NCI-H2171 treated with DMSO at 0.1 percent for 48 hours (cell line): ENCODE results near the gene EHD2.
"Not testable (repeated sequence)": the region's sequence is repeated elsewhere in the genome, so short reads cannot be mapped to it uniquely, and the experiment has no call there.

ENCODE experiments used
- DNase-seq: peaks from one replicate; lab custom pipeline; 2025; lab: John Stamatoyannopoulos, UW

The EHD2 gene

GRCh38 chr19:47768604-47769003, 55.4 kb downstream of the EHD2 start:
- DNase-seq: no peak

- no peak for DNase-seq
These were observed 56.3 kb downstream of the EHD2 start for GRCh38 chr19:47769534-47769933.

DNA sequence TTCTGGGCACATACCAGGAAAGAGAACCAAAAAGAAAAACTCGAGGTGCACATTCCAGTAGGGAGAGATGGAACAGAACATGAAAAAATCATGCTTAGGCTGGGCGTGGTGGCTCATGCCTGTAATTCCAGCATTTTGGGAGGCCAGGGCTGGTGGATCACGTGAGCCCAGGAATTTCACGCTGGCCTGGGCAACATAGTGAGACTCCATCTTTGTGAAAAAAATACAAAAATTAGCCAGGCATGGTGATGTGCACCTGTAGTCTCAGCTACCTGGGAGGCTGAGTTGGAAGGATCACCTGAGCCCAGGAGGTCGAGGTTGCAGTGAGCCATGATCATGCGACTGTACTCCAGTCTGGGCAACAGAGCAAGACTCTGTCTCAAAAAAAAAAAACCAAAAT, 58.1 kb downstream of the EHD2 start:
- not testable (repeated sequence) for DNase-seq

GRCh38 chr19:47776568-47776967, 63.3 kb downstream of the EHD2 start:
- peak; percentile 68 for DNase-seq

DNA sequence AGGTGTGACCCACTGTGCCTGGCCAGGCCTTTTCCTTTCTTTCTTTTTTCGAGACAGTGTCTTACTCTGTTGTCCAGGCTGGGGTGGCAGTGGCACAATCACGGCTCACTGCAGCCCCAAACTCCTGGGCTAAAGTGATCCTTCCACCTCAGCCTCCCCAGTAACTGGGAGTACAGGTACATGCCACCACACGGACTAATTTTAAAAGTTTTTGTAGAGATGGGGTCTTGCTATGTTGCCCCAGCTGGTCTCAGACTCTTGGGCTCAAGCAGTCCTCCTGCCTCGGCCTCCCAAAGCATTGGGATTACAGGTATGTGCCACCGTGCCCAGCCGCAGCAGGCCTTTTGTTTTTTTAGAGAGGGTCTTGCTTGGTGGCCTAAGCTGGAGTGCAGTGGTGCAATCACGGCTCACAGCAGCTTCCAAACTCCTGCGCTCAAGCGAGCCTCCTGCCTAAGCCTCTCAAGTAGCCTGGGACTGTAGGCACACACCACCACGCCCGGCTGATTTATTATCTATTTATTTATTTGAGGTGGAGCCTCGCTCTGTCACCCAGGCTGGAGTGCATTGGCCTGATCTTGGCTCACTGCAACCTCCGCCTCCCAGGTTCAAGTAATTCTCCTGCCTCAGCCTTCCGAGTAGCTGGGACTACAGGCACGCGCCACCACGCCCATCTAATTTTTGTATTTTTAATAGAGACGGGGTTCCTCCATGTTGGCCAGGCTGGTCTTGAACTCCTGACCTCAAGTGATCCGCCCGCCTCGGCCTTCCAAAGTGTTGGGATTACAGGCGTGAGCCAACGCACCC, 64.2 kb downstream of the EHD2 start:
- not testable (repeated sequence) for DNase-seq

DNA sequence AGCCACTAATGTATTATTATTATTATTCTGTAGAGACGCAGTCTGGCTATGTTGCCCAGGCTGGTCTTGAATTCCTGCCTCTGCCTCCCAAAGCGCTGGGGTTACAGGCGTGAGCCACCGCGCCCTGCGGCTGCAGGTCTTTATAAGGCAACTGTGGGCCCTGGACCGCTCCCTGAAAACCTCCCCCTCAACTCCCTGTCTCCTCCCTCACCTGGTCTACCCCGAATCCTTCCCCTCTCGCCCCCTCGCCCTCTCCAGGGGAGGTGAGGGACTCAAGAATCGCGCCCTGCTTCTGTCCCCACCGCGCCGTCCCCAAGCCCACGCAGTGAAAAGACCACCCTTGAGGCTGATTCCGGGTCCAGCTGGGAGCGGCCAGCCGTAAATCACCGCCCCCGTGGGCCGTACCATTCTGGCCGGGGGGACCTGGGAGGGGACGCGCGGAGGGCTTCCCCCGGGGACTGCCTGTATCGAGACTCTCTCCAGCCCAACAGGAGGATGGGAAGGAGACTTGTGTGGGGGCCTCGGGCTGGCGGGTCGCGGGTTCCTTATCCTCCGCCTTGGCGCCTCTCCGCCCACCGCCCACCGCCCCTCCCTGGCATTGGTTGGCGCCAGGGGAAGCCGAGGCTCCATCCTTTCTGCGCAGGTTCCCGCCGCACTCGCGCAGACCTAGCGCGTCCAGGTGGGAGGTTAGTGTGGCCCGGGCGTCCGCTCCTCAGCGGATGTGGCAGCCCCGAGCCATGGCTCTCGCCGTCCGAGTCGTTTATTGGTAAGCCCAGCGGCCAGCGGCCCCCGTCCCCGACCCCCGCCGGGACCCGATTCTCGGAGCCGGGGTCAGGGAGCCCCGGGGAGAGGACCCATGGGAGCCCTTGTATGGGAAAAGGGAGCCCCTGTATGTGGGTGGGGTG, 65.1 kb downstream of the EHD2 start, which contains the start of gene SELENOW:
Gene SELENOW (plus strand): TSS at position 655 of the 905 bp plus-strand sequence. CDS start 83 bp downstream, at position 738.
- DNase-seq: peak; percentile 63

- DNase-seq: no peak
These were observed 65.7 kb downstream of the EHD2 start for GRCh38 chr19:47778954-47779351.

DNA sequence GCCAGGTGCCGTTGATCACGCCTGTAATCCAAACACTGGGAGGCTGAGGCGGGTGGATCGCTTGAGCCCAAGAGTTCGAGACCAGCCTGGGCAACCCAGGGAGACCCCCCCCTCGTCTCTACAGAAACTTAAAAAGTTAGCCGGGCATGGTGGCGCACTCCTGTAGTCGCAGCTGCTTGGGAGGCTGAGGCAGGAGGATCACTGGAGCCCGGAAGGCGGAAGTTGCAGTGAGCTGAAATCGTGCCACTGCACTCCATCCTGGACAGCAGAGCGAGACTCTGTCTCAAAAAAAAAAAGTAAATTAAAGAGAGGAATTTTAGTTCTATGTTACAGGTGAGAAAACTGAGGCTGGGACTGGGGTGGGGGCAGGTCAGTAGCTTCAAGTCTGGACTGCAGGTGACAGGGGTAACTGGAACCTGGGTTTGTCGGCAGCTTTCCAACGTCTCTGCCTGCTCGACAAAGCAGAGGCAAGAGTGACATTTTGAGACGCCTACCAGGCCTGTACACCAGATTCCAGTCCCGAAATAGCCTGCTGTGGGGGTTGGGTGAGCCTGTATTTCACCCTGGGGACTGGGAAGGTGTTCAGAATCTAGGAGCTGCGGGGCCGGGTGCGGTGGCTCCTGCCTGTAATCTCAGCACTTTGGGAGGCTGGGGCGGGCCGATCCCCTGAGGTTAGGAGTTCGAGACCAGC, 66.4 kb downstream of the EHD2 start:
- DNase-seq: no peak

GRCh38 chr19:47780215-47780551, 67.0 kb downstream of the EHD2 start:
- no peak for DNase-seq

GRCh38 chr19:47781590-47782262, 68.5 kb downstream of the EHD2 start:
- no peak for DNase-seq

DNA sequence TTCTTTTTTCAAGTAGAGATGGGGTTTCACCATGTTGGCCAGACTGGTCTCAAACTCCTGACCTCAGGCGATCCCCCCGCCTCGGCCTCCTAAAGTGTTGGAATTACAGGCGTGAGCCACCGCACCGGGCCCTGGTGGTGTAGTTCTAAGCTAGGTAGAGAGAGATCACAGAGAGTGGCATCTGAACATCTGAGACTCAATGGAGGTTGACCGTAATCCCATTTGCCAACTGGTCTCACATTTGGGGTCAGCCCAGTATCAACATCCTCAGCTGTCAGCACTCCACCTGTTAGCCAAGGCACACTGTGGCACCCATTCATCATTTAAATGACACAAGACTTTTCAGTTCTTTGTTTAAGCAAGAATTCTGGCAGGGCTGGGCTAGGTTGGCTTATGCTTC, 73.3 kb downstream of the EHD2 start:
- DNase-seq: no peak

GRCh38 chr19:47787307-47787706, 74.1 kb downstream of the EHD2 start:
- DNase-seq: not testable (repeated sequence)

GRCh38 chr19:47789811-47790210, 76.6 kb downstream of the EHD2 start:
- not testable (repeated sequence) for DNase-seq

- peak; percentile 23 for DNase-seq
These were observed 77.2 kb downstream of the EHD2 start for GRCh38 chr19:47790398-47790814.

DNA sequence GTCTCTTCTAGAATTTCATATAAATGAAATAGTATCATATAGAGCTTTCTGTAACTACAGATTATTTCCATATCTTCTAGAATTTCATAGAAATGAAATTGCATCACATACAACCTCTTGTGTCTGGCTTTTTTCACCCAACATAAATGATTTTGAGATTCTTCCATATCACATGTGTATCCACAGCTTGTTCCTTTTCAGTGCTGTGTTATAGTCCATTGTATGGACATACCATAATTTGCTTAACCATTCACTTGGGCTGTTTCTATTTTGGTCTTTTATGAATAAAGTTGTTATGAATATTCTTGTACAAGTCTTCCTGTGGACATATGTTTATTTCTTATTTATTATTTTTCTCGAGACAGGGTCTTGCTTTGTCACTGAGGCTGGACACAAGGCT, 79.4 kb downstream of the EHD2 start:
- DNase-seq: no peak
